Lung (tissue), 12 donors: ENCODE data around the gene GRIA4. TPM values are rescaled to one million over a fixed set of nuclear protein-coding genes. Genes with fewer than 3 reads are reported as not detected.

Experiments
- ATAC-seq: fragments of 200-7000 bp; cut with Tn5 transposase; one replicate; pipeline ENCODE4 v1.9.1; 2020; ENCODE audit warnings: moderate number of reproducible peaks; ENCODE audit not compliant: insufficient read depth, low FRiP score
- DNase-seq, 3 donors: peaks; one replicate each; pipeline ENCODE4 v3.0.0-alpha.2; 2013 to 2017
- H3K27ac ChIP-seq, 2 donors: one replicate each; pipeline ENCODE4 v1.5.1; 2013; ENCODE audit warnings: mild to moderate bottlenecking in 2 of 2, moderate library complexity in 2 of 2, control low read depth in 1 of 2, inconsistent platforms in 1 of 2, low read depth in 1 of 2, low read length in 1 of 2
- H3K27me3 ChIP-seq, 3 donors: one replicate each; pipeline ENCODE4 v1.5.1; 2013; ENCODE audit warnings: low read length in 2 of 3; ENCODE audit not compliant: control insufficient read depth in 3 of 3, insufficient read depth in 3 of 3
- H3K36me3 ChIP-seq, 4 donors: one replicate each; pipeline ENCODE4 v1.5.1; 2013; ENCODE audit warnings: low read length in 4 of 4, mild to moderate bottlenecking in 1 of 4, moderate library complexity in 1 of 4; ENCODE audit not compliant: control insufficient read depth in 4 of 4, insufficient read depth in 4 of 4
- H3K4me1 ChIP-seq, 5 donors: one replicate each; pipeline ENCODE4 v1.5.1; 2013; ENCODE audit warnings: low read length in 5 of 5, mild to moderate bottlenecking in 2 of 5, moderate library complexity in 1 of 5; ENCODE audit not compliant: control insufficient read depth in 5 of 5, insufficient read depth in 5 of 5
- H3K4me3 ChIP-seq: one replicate; pipeline ENCODE4 v1.5.1; 2013; ENCODE audit warnings: mild to moderate bottlenecking, control low read depth, moderate library complexity
- H3K9ac ChIP-seq, 2 donors: one replicate each; pipeline ENCODE4 v1.5.1; 2013; ENCODE audit warnings: low read length in 2 of 2, control low read depth in 1 of 2; ENCODE audit not compliant: insufficient read depth in 1 of 2
- H3K9me3 ChIP-seq, 4 donors: one replicate each; pipeline ENCODE4 v1.5.1; 2013; ENCODE audit warnings: low read length in 3 of 4, mild to moderate bottlenecking in 1 of 4, moderate library complexity in 1 of 4; ENCODE audit not compliant: control insufficient read depth in 4 of 4, insufficient read depth in 3 of 4
- CTCF ChIP-seq: IDR thresholded peaks from 2 replicates; pipeline ENCODE4 v1.5.1; 2012; ENCODE audit warnings: mild to moderate bottlenecking; ENCODE audit errors: control extremely low read depth, extremely low read depth
- WGBS, 2 donors: extraction: QIAGEN DNeasy Blood & Tissue Kit; methylation state at CpG; one replicate each; pipeline ENCODE4 v1.1.7; 2013; 5-methylcytosine and 5-hydroxymethylcytosine counted together
- polyA plus RNA-seq, 2 donors: library from polyadenylated mRNA; stranded (reverse); fragments of 200-250 nt; gene quantifications; one replicate each; pipeline ENCODE4 v1.2.1, GENCODE V29; 2013
- total RNA-seq, 2 donors: library from RNA; depleted of rRNA in 1 of 2; stranded (reverse); fragments of >200 nt in 1 of 2; gene quantifications; one replicate each; pipeline ENCODE4 v1.2.1, GENCODE V29; 2014 to 2021
- donor health status: control.
- donor health status: control.
- donor health status: Bipolar disorder and iron deficiency.
- donor health status: healthy.
- donor health status: DM: yes; HTN: yes; CAD: no.

Gene GRIA4
- total and polyA plus RNA-seq, 4 donors: 0.12 to 0.77 TPM; not detected in 2

DNA sequence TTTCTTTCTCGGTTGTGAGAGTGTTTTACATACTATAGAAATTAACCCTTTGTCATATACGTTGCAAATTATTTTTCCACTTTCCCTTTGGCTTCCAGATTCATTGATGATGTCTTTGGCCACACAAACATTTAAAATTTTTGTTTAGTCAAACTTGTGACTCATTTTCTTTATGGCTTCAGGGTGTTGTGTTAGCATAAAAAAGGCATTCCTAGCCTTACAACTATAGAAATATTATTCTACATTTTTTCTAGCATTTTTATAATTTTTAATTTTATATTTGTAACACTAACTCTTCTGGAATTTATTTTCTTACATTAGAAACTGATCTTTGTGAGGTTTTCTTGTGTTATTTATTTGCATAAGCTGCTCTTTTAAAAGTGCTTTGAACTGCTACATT, 12.1 kb downstream of the GRIA4 start:
- DNase-seq: no peak
- H3K27ac ChIP-seq: no peak overlapping the region
- no peak overlapping the region for H3K9ac ChIP-seq
- H3K27me3 ChIP-seq: no peaks in the 10 kb centered on the region
- H3K36me3 ChIP-seq: no peaks in the 10 kb centered on the region
- WGBS, 2 donors: 67 to 78% methylated on average over 2 of the region's 2 CpGs
- no peaks in the 10 kb centered on the region for H3K4me1 ChIP-seq
- no peak for TF ChIP-seq CTCF
- no peaks in the 10 kb centered on the region for H3K9me3 ChIP-seq
- H3K4me3 ChIP-seq: no peak overlapping the region
- ATAC-seq: no peak

DNA sequence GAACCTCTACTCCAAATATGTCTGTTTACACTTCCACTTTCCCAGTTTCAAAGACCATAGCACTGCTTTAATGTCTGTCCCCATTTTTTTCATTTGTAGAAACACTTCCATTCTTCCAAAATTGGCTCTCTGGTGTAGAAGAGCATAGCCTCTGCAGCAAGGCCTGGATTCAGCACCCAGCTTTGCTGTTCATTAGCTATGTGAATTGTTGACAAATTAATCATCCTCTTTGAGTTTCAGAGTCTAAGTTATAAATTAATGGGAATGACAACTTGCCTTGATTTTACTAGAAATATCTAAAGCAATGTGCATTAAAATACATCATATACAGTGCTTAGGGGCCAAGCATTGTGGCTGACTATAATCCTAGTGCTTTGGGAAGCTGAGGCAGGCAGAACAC, 22.4 kb downstream of the GRIA4 start:
- Histone ChIP-seq H3K4me3 (no peak overlapping the region), H3K27ac (no peak overlapping the region), H3K27me3 (no peaks in the 10 kb centered on the region), H3K36me3 (no peaks in the 10 kb centered on the region), H3K9ac (no peak overlapping the region), H3K9me3 (no peaks in the 10 kb centered on the region), H3K4me1 (no peaks in the 10 kb centered on the region)
- TF ChIP-seq CTCF: no peak
- no peak for DNase-seq
- ATAC-seq: no peak

- DNase-seq (no peak), ATAC-seq (no peak)
- H3K36me3 ChIP-seq: no peaks in the 10 kb centered on the region
- WGBS, 2 donors: 75 to 92% methylated on average over 4 of the region's 4 CpGs
- H3K4me1 ChIP-seq: no peaks in the 10 kb centered on the region
- H3K9me3 ChIP-seq: no peaks in the 10 kb centered on the region
- H3K9ac ChIP-seq: no peak overlapping the region
- no peaks in the 10 kb centered on the region for H3K27me3 ChIP-seq
- no peak for TF ChIP-seq CTCF
- no peak overlapping the region for H3K27ac ChIP-seq
- no peak overlapping the region for H3K4me3 ChIP-seq
Observed at GRCh38 chr11:105635466-105635865, 25.6 kb downstream of the GRIA4 start.

- no peak overlapping the region for H3K4me3 ChIP-seq
- no peak overlapping the region for H3K27ac ChIP-seq
- no peaks in the 10 kb centered on the region for H3K27me3 ChIP-seq
- 49 to 57% methylated on average over 2 of the region's 2 CpGs for WGBS, 2 donors
- H3K36me3 ChIP-seq: no peaks in the 10 kb centered on the region
- ATAC-seq (no peak), DNase-seq (no peak)
- no peak overlapping the region for H3K9ac ChIP-seq
- H3K9me3 ChIP-seq: no peaks in the 10 kb centered on the region
- H3K4me1 ChIP-seq: no peaks in the 10 kb centered on the region
- TF ChIP-seq CTCF: no peak
Observed at GRCh38 chr11:105636496-105636895, 26.6 kb downstream of the GRIA4 start.
